ENCODE measurements around the gene VANGL1.

The VANGL1 gene

DNA sequence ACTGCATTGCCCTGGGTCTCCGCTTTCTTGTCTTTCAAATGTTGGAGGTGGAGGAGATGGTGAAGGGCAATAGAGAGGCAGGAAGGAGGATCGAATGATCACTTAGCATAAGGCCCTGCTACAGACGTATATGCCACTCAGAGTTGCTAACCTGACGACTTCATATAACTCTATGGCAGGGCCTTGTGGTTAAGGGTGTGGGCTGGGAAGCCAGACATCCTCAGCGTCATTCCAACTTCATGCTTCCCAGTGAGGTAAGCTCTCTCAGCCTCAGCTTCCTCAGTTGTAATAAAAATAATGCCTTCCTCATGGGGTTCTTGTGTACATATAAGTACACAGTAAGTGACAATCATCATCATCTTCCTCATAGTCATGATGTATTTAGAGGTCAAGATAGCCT is 72.1 kb downstream of the VANGL1 start:
- H3K27me3 ChIP-seq (ENCODE audit: control insufficient read depth in 2 of 2, insufficient read depth in 2 of 2, low read length in 2 of 2) = no peaks in the 10 kb centered on the region
- H3K4me3 ChIP-seq (ENCODE audit: low read length in 2 of 2) = no peak overlapping the region
- H3K36me3 ChIP-seq (ENCODE audit: control insufficient read depth in 2 of 2, insufficient read depth in 2 of 2, low read length in 2 of 2) = no peaks in the 10 kb centered on the region
- H3K27ac ChIP-seq (ENCODE audit: low read depth in 2 of 2, low read length in 2 of 2) = peak overlapping the region in 1 of 2 donors; percentile 27
- no peaks in the 10 kb centered on the region for H3K9me3 ChIP-seq (ENCODE audit: control insufficient read depth in 2 of 2, low read length in 2 of 2)
- H3K4me1 ChIP-seq (ENCODE audit: control insufficient read depth in 2 of 2, insufficient read depth in 2 of 2, low read length in 2 of 2) = peaks cover 2 to 6% of the 10 kb centered on the region in 2 donors
- no peak overlapping the region for H3K9ac ChIP-seq (ENCODE audit: low read depth in 1 of 2, low read length in 2 of 2)

- Histone ChIP-seq H3K9me3 (ENCODE audit: control insufficient read depth in 2 of 2, low read length in 2 of 2) (no peaks in the 10 kb centered on the region), H3K36me3 (ENCODE audit: control insufficient read depth in 2 of 2, insufficient read depth in 2 of 2, low read length in 2 of 2) (no peaks in the 10 kb centered on the region), H3K27me3 (ENCODE audit: control insufficient read depth in 2 of 2, insufficient read depth in 2 of 2, low read length in 2 of 2) (no peaks in the 10 kb centered on the region), H3K4me3 (ENCODE audit: low read length in 2 of 2) (no peak overlapping the region), H3K9ac (ENCODE audit: low read depth in 1 of 2, low read length in 2 of 2) (no peak overlapping the region), H3K27ac (ENCODE audit: low read depth in 2 of 2, low read length in 2 of 2) (peak overlapping the region in 1 of 2 donors; percentile 27), H3K4me1 (ENCODE audit: control insufficient read depth in 2 of 2, insufficient read depth in 2 of 2, low read length in 2 of 2) (peaks cover 2 to 6% of the 10 kb centered on the region in 2 donors)
These were observed 72.9 kb downstream of the VANGL1 start for GRCh38 chr1:115714572-115715141.

DNA sequence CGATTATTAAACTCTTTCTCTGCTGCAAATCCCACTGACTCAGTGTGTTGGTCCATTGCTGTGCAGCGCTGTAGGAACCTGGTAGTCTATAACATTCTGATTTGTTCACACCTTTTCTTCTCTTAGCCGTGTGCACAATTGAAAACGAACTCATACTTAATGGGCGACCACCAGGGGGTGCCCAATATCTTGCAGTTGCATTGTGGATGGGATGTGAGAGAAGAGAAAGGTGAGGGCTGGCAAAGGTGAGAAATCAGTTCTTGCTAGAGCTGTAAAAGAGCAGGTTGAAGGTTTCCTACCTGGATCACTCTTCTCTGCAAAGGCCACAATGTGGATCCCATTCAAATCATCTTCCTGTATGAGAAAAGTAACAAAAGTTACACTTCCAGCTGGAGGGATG is 75.8 kb downstream of the VANGL1 start:
- H3K4me3 ChIP-seq (ENCODE audit: low read length in 2 of 2) = no peak overlapping the region
- no peak overlapping the region for H3K27ac ChIP-seq (ENCODE audit: low read depth in 2 of 2, low read length in 2 of 2)
- no peaks in the 10 kb centered on the region for H3K36me3 ChIP-seq (ENCODE audit: control insufficient read depth in 2 of 2, insufficient read depth in 2 of 2, low read length in 2 of 2)
- H3K27me3 ChIP-seq (ENCODE audit: control insufficient read depth in 2 of 2, insufficient read depth in 2 of 2, low read length in 2 of 2) = no peaks in the 10 kb centered on the region
- peaks cover 2 to 6% of the 10 kb centered on the region in 2 donors for H3K4me1 ChIP-seq (ENCODE audit: control insufficient read depth in 2 of 2, insufficient read depth in 2 of 2, low read length in 2 of 2)
- no peaks in the 10 kb centered on the region for H3K9me3 ChIP-seq (ENCODE audit: control insufficient read depth in 2 of 2, low read length in 2 of 2)
- H3K9ac ChIP-seq (ENCODE audit: low read depth in 1 of 2, low read length in 2 of 2) = no peak overlapping the region

- Histone ChIP-seq H3K9me3 (ENCODE audit: control insufficient read depth in 2 of 2, low read length in 2 of 2) (no peaks in the 10 kb centered on the region), H3K27me3 (ENCODE audit: control insufficient read depth in 2 of 2, insufficient read depth in 2 of 2, low read length in 2 of 2) (no peaks in the 10 kb centered on the region), H3K9ac (ENCODE audit: low read depth in 1 of 2, low read length in 2 of 2) (no peak overlapping the region), H3K36me3 (ENCODE audit: control insufficient read depth in 2 of 2, insufficient read depth in 2 of 2, low read length in 2 of 2) (no peaks in the 10 kb centered on the region), H3K4me3 (ENCODE audit: low read length in 2 of 2) (no peak overlapping the region), H3K4me1 (ENCODE audit: control insufficient read depth in 2 of 2, insufficient read depth in 2 of 2, low read length in 2 of 2) (peaks cover 2 to 6% of the 10 kb centered on the region in 2 donors), H3K27ac (ENCODE audit: low read depth in 2 of 2, low read length in 2 of 2) (no peak overlapping the region)
These were observed 76.4 kb downstream of the VANGL1 start for GRCh38 chr1:115718011-115718754.

GRCh38 chr1:115719285-115719684 is 77.5 kb downstream of the VANGL1 start:
- no peak overlapping the region for H3K27ac ChIP-seq (ENCODE audit: low read depth in 2 of 2, low read length in 2 of 2)
- H3K9ac ChIP-seq (ENCODE audit: low read depth in 1 of 2, low read length in 2 of 2) = no peak overlapping the region
- no peak overlapping the region for H3K4me3 ChIP-seq (ENCODE audit: low read length in 2 of 2)
- no peaks in the 10 kb centered on the region for H3K36me3 ChIP-seq (ENCODE audit: control insufficient read depth in 2 of 2, insufficient read depth in 2 of 2, low read length in 2 of 2)
- H3K9me3 ChIP-seq (ENCODE audit: control insufficient read depth in 2 of 2, low read length in 2 of 2) = no peaks in the 10 kb centered on the region
- no peaks in the 10 kb centered on the region for H3K27me3 ChIP-seq (ENCODE audit: control insufficient read depth in 2 of 2, insufficient read depth in 2 of 2, low read length in 2 of 2)
- H3K4me1 ChIP-seq (ENCODE audit: control insufficient read depth in 2 of 2, insufficient read depth in 2 of 2, low read length in 2 of 2) = peaks cover 0 to 5% of the 10 kb centered on the region in 2 donors

- Histone ChIP-seq H3K36me3 (ENCODE audit: control insufficient read depth in 2 of 2, insufficient read depth in 2 of 2, low read length in 2 of 2) (no peaks in the 10 kb centered on the region), H3K4me3 (ENCODE audit: low read length in 2 of 2) (no peak overlapping the region), H3K9me3 (ENCODE audit: control insufficient read depth in 2 of 2, low read length in 2 of 2) (no peaks in the 10 kb centered on the region), H3K27ac (ENCODE audit: low read depth in 2 of 2, low read length in 2 of 2) (no peak overlapping the region), H3K4me1 (ENCODE audit: control insufficient read depth in 2 of 2, insufficient read depth in 2 of 2, low read length in 2 of 2) (peaks cover 0 to 5% of the 10 kb centered on the region in 2 donors), H3K27me3 (ENCODE audit: control insufficient read depth in 2 of 2, insufficient read depth in 2 of 2, low read length in 2 of 2) (no peaks in the 10 kb centered on the region), H3K9ac (ENCODE audit: low read depth in 1 of 2, low read length in 2 of 2) (no peak overlapping the region)
These were observed 80.5 kb downstream of the VANGL1 start for GRCh38 chr1:115722221-115722620.

DNA sequence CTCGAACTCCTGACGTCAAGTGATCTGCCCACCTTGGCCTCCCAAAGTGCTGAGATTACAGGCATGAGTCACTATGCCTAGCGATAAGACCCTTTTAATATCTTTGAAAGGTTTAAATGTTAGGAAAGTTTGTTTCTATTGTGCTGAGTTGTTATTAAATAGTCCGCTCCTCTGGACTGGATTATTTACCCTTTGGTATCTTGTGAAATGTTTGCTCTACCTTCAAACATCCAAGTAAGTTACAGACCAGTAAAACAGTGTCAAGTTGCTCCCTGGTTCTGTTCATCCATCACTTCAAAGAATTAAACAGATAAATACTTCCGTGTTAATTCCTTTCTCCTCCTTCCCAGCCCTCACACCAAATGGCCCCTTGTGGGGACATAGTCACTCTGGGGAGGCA is 82.0 kb downstream of the VANGL1 start:
- Histone ChIP-seq H3K27ac (ENCODE audit: low read depth in 2 of 2, low read length in 2 of 2) (no peak overlapping the region), H3K27me3 (ENCODE audit: control insufficient read depth in 2 of 2, insufficient read depth in 2 of 2, low read length in 2 of 2) (no peaks in the 10 kb centered on the region), H3K4me3 (ENCODE audit: low read length in 2 of 2) (no peak overlapping the region), H3K9ac (ENCODE audit: low read depth in 1 of 2, low read length in 2 of 2) (no peak overlapping the region), H3K9me3 (ENCODE audit: control insufficient read depth in 2 of 2, low read length in 2 of 2) (no peaks in the 10 kb centered on the region), H3K4me1 (ENCODE audit: control insufficient read depth in 2 of 2, insufficient read depth in 2 of 2, low read length in 2 of 2) (peaks cover 0 to 5% of the 10 kb centered on the region in 2 donors), H3K36me3 (ENCODE audit: control insufficient read depth in 2 of 2, insufficient read depth in 2 of 2, low read length in 2 of 2) (no peaks in the 10 kb centered on the region)

- Histone ChIP-seq H3K36me3 (ENCODE audit: control insufficient read depth in 2 of 2, insufficient read depth in 2 of 2, low read length in 2 of 2) (no peaks in the 10 kb centered on the region), H3K27ac (ENCODE audit: low read depth in 2 of 2, low read length in 2 of 2) (peak overlapping the region; percentile 26 to 32)
These were observed 83.8 kb downstream of the VANGL1 start for GRCh38 chr1:115725600-115725999.

GRCh38 chr1:115726161-115726560 is 84.4 kb downstream of the VANGL1 start:
- H3K4me3 ChIP-seq (ENCODE audit: low read length in 2 of 2) = no peak overlapping the region
- no peaks in the 10 kb centered on the region for H3K36me3 ChIP-seq (ENCODE audit: control insufficient read depth in 2 of 2, insufficient read depth in 2 of 2, low read length in 2 of 2)
- H3K27ac ChIP-seq (ENCODE audit: low read depth in 2 of 2, low read length in 2 of 2) = peak overlapping the region; percentile 26 to 32
- H3K4me1 ChIP-seq (ENCODE audit: control insufficient read depth in 2 of 2, insufficient read depth in 2 of 2, low read length in 2 of 2) = peaks cover 0 to 5% of the 10 kb centered on the region in 2 donors
- H3K9me3 ChIP-seq (ENCODE audit: control insufficient read depth in 2 of 2, low read length in 2 of 2) = no peaks in the 10 kb centered on the region
- no peak overlapping the region for H3K9ac ChIP-seq (ENCODE audit: low read depth in 1 of 2, low read length in 2 of 2)
- no peaks in the 10 kb centered on the region for H3K27me3 ChIP-seq (ENCODE audit: control insufficient read depth in 2 of 2, insufficient read depth in 2 of 2, low read length in 2 of 2)

More at GRCh38 chr1:115725600-115725999, 83.8 kb downstream of the VANGL1 start:
- Histone ChIP-seq H3K4me3 (ENCODE audit: low read length in 2 of 2) (no peak overlapping the region), H3K9ac (ENCODE audit: low read depth in 1 of 2, low read length in 2 of 2) (no peak overlapping the region), H3K9me3 (ENCODE audit: control insufficient read depth in 2 of 2, low read length in 2 of 2) (no peaks in the 10 kb centered on the region), H3K4me1 (ENCODE audit: control insufficient read depth in 2 of 2, insufficient read depth in 2 of 2, low read length in 2 of 2) (peaks cover 0 to 5% of the 10 kb centered on the region in 2 donors), H3K27me3 (ENCODE audit: control insufficient read depth in 2 of 2, insufficient read depth in 2 of 2, low read length in 2 of 2) (no peaks in the 10 kb centered on the region)

DNA sequence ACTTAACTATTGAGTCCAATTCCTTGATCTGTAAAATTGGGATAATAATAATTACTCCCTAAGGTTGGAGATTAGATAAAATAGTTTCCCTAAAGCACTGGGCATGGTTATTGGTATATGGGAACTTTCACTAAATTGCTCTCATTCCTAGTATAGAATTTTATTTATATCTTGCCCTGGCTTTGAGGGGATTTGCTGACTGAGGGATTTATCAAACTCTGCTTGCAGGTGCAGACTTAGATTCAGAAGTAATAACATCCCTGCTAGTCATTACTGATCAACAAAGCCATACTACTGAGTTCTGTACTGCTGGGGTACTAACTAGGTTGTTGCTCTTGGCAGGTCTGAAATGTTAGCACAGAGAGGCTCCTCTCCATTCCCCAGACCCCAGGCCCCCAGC is 84.8 kb downstream of the VANGL1 start:
- H3K27ac ChIP-seq (ENCODE audit: low read depth in 2 of 2, low read length in 2 of 2) = peak overlapping the region in 1 of 2 donors; percentile 70
- H3K4me1 ChIP-seq (ENCODE audit: control insufficient read depth in 2 of 2, insufficient read depth in 2 of 2, low read length in 2 of 2) = peaks cover 0 to 5% of the 10 kb centered on the region in 2 donors
- H3K27me3 ChIP-seq (ENCODE audit: control insufficient read depth in 2 of 2, insufficient read depth in 2 of 2, low read length in 2 of 2) = no peaks in the 10 kb centered on the region
- no peaks in the 10 kb centered on the region for H3K36me3 ChIP-seq (ENCODE audit: control insufficient read depth in 2 of 2, insufficient read depth in 2 of 2, low read length in 2 of 2)
- no peak overlapping the region for H3K4me3 ChIP-seq (ENCODE audit: low read length in 2 of 2)
- no peaks in the 10 kb centered on the region for H3K9me3 ChIP-seq (ENCODE audit: control insufficient read depth in 2 of 2, low read length in 2 of 2)
- H3K9ac ChIP-seq (ENCODE audit: low read depth in 1 of 2, low read length in 2 of 2) = no peak overlapping the region

Data from mucosa of rectum (tissue), 2 donors.